Hippocampal formation (tissue), 2 donors: Measurements from ENCODE around the gene FUT6.
A peak's percentile ranks its signal among the peaks of the same experiment; 100 is the strongest.
"Not testable (repeated sequence)": the region's sequence is repeated elsewhere in the genome, so short reads cannot be mapped to it uniquely, and the experiment has no call there.

Source experiments
- DNase-seq, 2 donors: peaks; one replicate each; lab custom pipeline; 2025; lab: John Stamatoyannopoulos, UW

The FUT6 gene

GRCh38 chr19:5839065-5840017 lies at the start of gene FUT6:
Gene FUT6 (minus strand): TSS chr19:5839702. CDS start chr19:5832567, 7,135 bp downstream.
- no peak for DNase-seq

GRCh38 chr19:5884065-5884811 lies 44.7 kb upstream of the FUT6 start:
- not testable (repeated sequence) for DNase-seq

GRCh38 chr19:5883157-5883873 lies 43.8 kb upstream of the FUT6 start:
- DNase-seq, result not testable (repeated sequence)

- no peak for DNase-seq
These were observed 43.0 kb upstream of the FUT6 start for GRCh38 chr19:5882421-5882968.

- DNase-seq, result no peak
These were observed 42.2 kb upstream of the FUT6 start for GRCh38 chr19:5881543-5882299.

- peak in 1 of 2 donors; percentile 24 for DNase-seq
These were observed 41.1 kb upstream of the FUT6 start for GRCh38 chr19:5880604-5881078.

GRCh38 chr19:5880196-5880595 lies 40.7 kb upstream of the FUT6 start:
- no peak for DNase-seq

- DNase-seq, result no peak
These were observed 38.4 kb upstream of the FUT6 start for GRCh38 chr19:5877882-5878281.

- no peak for DNase-seq
These were observed 37.9 kb upstream of the FUT6 start for GRCh38 chr19:5877427-5877826.

GRCh38 chr19:5874496-5874895 lies 35.0 kb upstream of the FUT6 start:
- DNase-seq, result not testable (repeated sequence)

- DNase-seq, result no peak
These were observed 34.2 kb upstream of the FUT6 start for GRCh38 chr19:5873617-5874199.

GRCh38 chr19:5870986-5871394 lies 31.5 kb upstream of the FUT6 start:
- no peak for DNase-seq

- no peak for DNase-seq
These were observed 28.0 kb upstream of the FUT6 start for GRCh38 chr19:5867201-5868136.

GRCh38 chr19:5865772-5866171 lies 26.3 kb upstream of the FUT6 start:
- no peak for DNase-seq

- no peak for DNase-seq
These were observed 25.4 kb upstream of the FUT6 start for GRCh38 chr19:5864725-5865486.

GRCh38 chr19:5864013-5864720 lies 24.7 kb upstream of the FUT6 start:
- DNase-seq, result no peak

GRCh38 chr19:5863030-5863665 lies 23.6 kb upstream of the FUT6 start:
- no peak for DNase-seq
